DMS 273 treated with DMSO at 0.1 percent for 48 hours (cell line): ENCODE measurements around the gene KDM2A.
"Not testable (repeated sequence)": the region's sequence is repeated elsewhere in the genome, so short reads cannot be mapped to it uniquely, and the experiment has no call there.

Experiments
- DNase-seq: peaks from one replicate; lab custom pipeline; 2025; lab: John Stamatoyannopoulos, UW

The KDM2A gene

GRCh38 chr11:67167719-67168118, 48.7 kb downstream of the KDM2A start:
- DNase-seq: no peak

- not testable (repeated sequence) for DNase-seq
These were observed 49.8 kb downstream of the KDM2A start for GRCh38 chr11:67168911-67169310.

- DNase-seq: no peak
These were observed 55.2 kb downstream of the KDM2A start for GRCh38 chr11:67174311-67174710.

GRCh38 chr11:67177399-67178281, 58.6 kb downstream of the KDM2A start:
- DNase-seq: no peak

- DNase-seq: no peak
These were observed 59.4 kb downstream of the KDM2A start for GRCh38 chr11:67178421-67178820.

GRCh38 chr11:67178878-67179277, 59.8 kb downstream of the KDM2A start:
- no peak for DNase-seq

- DNase-seq: no peak
These were observed 60.9 kb downstream of the KDM2A start for GRCh38 chr11:67179892-67180490.

GRCh38 chr11:67194096-67194495, 75.0 kb downstream of the KDM2A start:
- DNase-seq: no peak

GRCh38 chr11:67195971-67196456, 77.0 kb downstream of the KDM2A start:
- DNase-seq: no peak

- no peak for DNase-seq
These were observed 78.5 kb downstream of the KDM2A start for GRCh38 chr11:67197606-67198005.

GRCh38 chr11:67198781-67199180, 79.7 kb downstream of the KDM2A start:
- not testable (repeated sequence) for DNase-seq

GRCh38 chr11:67199751-67200150, 80.7 kb downstream of the KDM2A start:
- DNase-seq: no peak

- no peak for DNase-seq
These were observed 83.0 kb downstream of the KDM2A start for GRCh38 chr11:67202028-67202427.

- DNase-seq: no peak
These were observed 85.8 kb downstream of the KDM2A start for GRCh38 chr11:67204822-67205221.

- not testable (repeated sequence) for DNase-seq
These were observed 90.2 kb downstream of the KDM2A start for GRCh38 chr11:67209222-67209621.

- no peak for DNase-seq
These were observed 92.8 kb downstream of the KDM2A start for GRCh38 chr11:67211656-67212436.

- DNase-seq: no peak
These were observed 94.1 kb downstream of the KDM2A start for GRCh38 chr11:67213178-67213621.

- no peak for DNase-seq
These were observed 108.7 kb downstream of the KDM2A start for GRCh38 chr11:67227726-67228125.

- DNase-seq: no peak
These were observed 111.3 kb downstream of the KDM2A start for GRCh38 chr11:67230406-67230805.

- DNase-seq: no peak
These were observed 111.8 kb downstream of the KDM2A start for GRCh38 chr11:67230886-67231285.

GRCh38 chr11:67233584-67234190, 114.6 kb downstream of the KDM2A start:
- DNase-seq: no peak

- DNase-seq: not testable (repeated sequence)
These were observed 115.5 kb downstream of the KDM2A start for GRCh38 chr11:67234571-67234970.
